ENCODE results near the gene SLC2A4.

SLC2A4 gene

DNA sequence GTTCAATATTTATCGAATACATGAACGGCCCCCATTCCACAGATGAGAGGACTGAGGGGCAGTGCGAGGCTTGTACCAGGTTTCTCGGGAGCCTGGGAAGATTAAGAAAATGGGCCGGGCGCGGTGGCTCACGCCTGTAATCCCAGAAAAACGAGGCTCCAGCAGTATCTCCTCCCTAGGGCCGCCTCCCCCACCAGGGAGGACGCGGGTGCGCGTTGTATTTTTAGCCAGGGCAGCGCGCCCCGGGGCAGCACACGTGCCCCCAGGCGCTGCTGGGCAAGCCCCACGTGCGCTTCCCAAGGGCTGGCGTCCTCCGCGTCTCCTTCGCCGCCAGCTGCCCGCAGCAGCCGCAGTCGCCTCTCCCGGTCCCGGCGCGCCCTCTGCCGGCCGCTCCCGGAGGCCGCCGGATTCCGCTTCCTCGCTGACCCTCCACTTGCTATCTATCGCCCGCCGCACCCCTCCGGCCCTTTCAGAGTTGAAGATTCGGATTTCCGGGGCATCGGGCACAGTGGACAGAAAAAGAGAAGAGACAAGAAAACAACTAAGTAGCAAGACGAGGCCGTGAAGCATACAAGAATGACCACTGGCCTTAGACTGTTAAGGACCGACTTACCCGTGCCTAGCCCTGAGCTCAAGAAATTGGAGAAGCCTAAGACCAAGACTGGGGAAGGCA is 14.8 kb downstream of the SLC2A4 start:
- Histone ChIP-seq H3K27me3 (ENCODE audit: control insufficient read depth in 1 of 2, insufficient read depth in 2 of 2, low read length in 2 of 2) (peaks cover 3 to 15% of the 10 kb centered on the region in 2 donors), H3K4me3 (ENCODE audit: low read depth in 1 of 2, low read length in 2 of 2) (peak overlapping the region; percentile 10 to 16)

DNA sequence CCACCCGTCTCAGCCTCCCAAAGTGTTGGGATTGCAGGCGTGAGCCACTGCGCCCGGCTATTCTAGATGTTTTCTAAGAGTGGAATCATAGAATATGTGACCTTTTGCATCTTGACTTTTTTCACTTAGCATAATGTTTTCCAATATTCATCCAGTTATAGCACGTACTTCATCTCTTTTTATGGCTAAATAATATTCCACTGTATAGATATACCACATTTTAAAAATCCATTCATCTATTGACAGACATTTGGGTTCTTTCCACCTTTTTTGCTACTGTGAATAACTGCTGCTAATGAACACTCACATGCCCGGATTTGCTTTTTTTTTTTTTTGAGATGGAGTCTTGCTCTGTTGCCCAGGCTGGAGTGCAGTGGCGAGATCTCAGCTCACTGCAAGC is 22.7 kb downstream of the SLC2A4 start:
- H3K27ac ChIP-seq (ENCODE audit: low read depth, low read length) = no peak overlapping the region
- no peak overlapping the region for H3K4me3 ChIP-seq (ENCODE audit: low read depth in 1 of 2, low read length in 2 of 2)
- no peak overlapping the region for H3K9ac ChIP-seq (ENCODE audit: low read depth in 1 of 2, low read length in 2 of 2)
- no peaks in the 10 kb centered on the region for H3K27me3 ChIP-seq (ENCODE audit: control insufficient read depth in 1 of 2, insufficient read depth in 2 of 2, low read length in 2 of 2)
- peaks cover 5 to 8% of the 10 kb centered on the region in 2 donors for H3K4me1 ChIP-seq (ENCODE audit: control insufficient read depth in 1 of 2, insufficient read depth in 2 of 2, low read length in 2 of 2)
- H3K36me3 ChIP-seq (ENCODE audit: control insufficient read depth in 1 of 2, insufficient read depth in 2 of 2, low read length in 2 of 2) = peaks cover 0 to under 1% of the 10 kb centered on the region in 2 donors
- no peaks in the 10 kb centered on the region for H3K9me3 ChIP-seq (ENCODE audit: control insufficient read depth in 1 of 2, low read length in 2 of 2)

More for the DNA sequence above, 14.8 kb downstream of the SLC2A4 start:
- peaks cover 33 to 45% of the 10 kb centered on the region in 2 donors for H3K4me1 ChIP-seq (ENCODE audit: control insufficient read depth in 1 of 2, insufficient read depth in 2 of 2, low read length in 2 of 2)
- no peaks in the 10 kb centered on the region for H3K36me3 ChIP-seq (ENCODE audit: control insufficient read depth in 1 of 2, insufficient read depth in 2 of 2, low read length in 2 of 2)
- H3K9me3 ChIP-seq (ENCODE audit: control insufficient read depth in 1 of 2, low read length in 2 of 2) = no peaks in the 10 kb centered on the region
- no peak overlapping the region for H3K27ac ChIP-seq (ENCODE audit: low read depth, low read length)
- H3K9ac ChIP-seq (ENCODE audit: low read depth in 1 of 2, low read length in 2 of 2) = peak overlapping the region; percentile 32 to 63

DNA sequence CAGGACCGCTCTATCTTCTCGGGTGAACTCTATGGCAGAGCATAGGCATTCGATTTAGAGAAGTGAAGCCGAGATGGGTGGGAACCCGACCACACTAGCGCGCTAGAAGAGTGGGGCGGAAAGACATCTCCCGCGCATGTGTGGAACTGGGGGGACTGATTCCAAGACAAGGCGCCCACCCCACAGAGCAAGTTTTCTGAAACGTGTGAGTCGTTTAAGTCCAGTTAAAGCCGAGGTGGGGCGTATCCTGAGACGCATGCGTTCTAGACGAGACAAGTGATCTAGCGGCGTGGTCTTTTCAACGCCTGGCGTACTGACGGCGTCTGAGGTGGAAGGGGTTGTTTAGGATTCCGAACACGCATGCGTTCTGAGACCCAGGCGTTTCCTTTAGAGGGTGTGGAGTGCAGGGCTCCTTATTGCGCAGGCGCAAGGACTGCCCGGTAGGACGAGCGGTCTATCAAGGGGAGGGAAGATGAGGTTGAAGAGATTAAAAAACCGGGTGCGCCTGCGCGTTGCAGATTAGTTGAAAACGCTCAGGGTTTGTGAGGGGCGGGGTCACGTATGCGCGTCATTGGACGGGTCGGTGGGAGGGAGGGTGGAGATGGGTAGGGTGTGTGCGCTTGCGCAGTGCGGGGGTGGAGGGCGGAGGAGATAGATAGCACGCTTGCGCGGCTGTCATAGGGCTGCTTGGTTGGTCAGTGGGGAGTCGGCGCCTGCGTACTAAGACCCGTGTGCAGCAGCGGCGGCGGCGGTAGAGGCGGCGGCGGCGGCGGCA is 25.6 kb downstream of the SLC2A4 start, which contains the start of gene EIF5A:
EIF5A (plus strand) TSS at position 718 of the 775 bp plus-strand sequence. CDS start 2,008 bp downstream, outside the sequence.
- Histone ChIP-seq H3K9ac (ENCODE audit: low read depth in 1 of 2, low read length in 2 of 2) (peak within 1 kb of the TSS; percentile 90 to 94), H3K27ac (ENCODE audit: low read depth, low read length) (peak within 1 kb of the TSS; percentile 98), H3K9me3 (ENCODE audit: control insufficient read depth in 1 of 2, low read length in 2 of 2) (no peaks in the 10 kb centered on the region), H3K27me3 (ENCODE audit: control insufficient read depth in 1 of 2, insufficient read depth in 2 of 2, low read length in 2 of 2) (no peaks in the 10 kb centered on the region), H3K4me3 (ENCODE audit: low read depth in 1 of 2, low read length in 2 of 2) (peak within 1 kb of the TSS; percentile 82 to 87), H3K36me3 (ENCODE audit: control insufficient read depth in 1 of 2, insufficient read depth in 2 of 2, low read length in 2 of 2) (peaks cover 26% of the 10 kb centered on the region in 2 donors), H3K4me1 (ENCODE audit: control insufficient read depth in 1 of 2, insufficient read depth in 2 of 2, low read length in 2 of 2) (peaks cover 17 to 20% of the 10 kb centered on the region in 2 donors)

DNA sequence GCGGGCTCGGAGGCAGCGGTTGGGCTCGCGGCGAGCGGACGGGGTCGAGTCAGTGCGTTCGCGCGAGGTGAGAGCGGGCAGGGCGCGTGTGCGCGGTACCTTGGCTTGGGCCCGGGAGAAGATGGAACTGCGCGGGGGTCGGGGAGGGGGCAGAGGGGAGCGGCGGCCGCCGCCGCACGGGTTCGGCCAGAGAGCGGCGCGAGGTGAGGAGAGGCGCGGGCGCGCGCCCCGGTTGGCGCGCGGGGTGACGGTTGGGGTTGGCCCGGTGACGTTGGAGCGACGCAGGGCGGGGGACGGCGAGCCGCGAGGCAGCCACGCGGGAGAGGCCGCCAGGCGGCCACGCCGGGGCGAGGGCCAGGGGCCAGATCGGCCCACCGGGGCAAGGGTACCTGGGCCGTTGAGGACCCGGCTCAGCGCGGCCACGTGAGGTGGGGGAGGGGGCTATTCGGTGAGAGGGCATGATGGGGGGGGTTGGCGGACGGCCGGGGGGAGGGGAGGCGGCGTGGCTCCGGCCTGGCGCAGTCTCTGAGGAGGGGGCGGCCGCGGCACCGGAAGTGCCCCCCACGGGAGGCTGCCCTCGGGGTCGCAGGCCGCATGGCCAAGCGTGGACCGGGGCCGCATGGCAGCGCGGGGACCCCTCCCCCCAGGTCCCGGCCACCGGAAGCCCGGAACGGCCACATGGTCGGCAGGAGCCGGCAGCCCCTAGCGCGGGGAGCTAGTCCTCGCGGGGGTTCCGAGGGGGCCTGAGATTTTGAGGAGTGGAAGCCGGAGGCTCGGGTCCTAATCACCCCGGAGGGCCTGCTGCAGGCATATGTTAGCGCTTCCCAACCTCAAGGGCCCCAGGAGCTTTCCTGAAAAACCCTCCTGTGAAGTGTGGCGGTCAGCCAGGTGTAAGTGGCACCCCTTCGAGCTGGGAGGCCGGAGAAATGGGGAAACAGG is 26.4 kb downstream of the SLC2A4 start:
- Histone ChIP-seq H3K27ac (ENCODE audit: low read depth, low read length) (peak overlapping the region; percentile 98), H3K36me3 (ENCODE audit: control insufficient read depth in 1 of 2, insufficient read depth in 2 of 2, low read length in 2 of 2) (peaks cover 33 to 35% of the 10 kb centered on the region in 2 donors), H3K9ac (ENCODE audit: low read depth in 1 of 2, low read length in 2 of 2) (peak overlapping the region; percentile 90 to 94), H3K4me3 (ENCODE audit: low read depth in 1 of 2, low read length in 2 of 2) (peak overlapping the region; percentile 82 to 87), H3K27me3 (ENCODE audit: control insufficient read depth in 1 of 2, insufficient read depth in 2 of 2, low read length in 2 of 2) (no peaks in the 10 kb centered on the region), H3K9me3 (ENCODE audit: control insufficient read depth in 1 of 2, low read length in 2 of 2) (no peaks in the 10 kb centered on the region), H3K4me1 (ENCODE audit: control insufficient read depth in 1 of 2, insufficient read depth in 2 of 2, low read length in 2 of 2) (peaks cover 19 to 20% of the 10 kb centered on the region in 2 donors)

DNA sequence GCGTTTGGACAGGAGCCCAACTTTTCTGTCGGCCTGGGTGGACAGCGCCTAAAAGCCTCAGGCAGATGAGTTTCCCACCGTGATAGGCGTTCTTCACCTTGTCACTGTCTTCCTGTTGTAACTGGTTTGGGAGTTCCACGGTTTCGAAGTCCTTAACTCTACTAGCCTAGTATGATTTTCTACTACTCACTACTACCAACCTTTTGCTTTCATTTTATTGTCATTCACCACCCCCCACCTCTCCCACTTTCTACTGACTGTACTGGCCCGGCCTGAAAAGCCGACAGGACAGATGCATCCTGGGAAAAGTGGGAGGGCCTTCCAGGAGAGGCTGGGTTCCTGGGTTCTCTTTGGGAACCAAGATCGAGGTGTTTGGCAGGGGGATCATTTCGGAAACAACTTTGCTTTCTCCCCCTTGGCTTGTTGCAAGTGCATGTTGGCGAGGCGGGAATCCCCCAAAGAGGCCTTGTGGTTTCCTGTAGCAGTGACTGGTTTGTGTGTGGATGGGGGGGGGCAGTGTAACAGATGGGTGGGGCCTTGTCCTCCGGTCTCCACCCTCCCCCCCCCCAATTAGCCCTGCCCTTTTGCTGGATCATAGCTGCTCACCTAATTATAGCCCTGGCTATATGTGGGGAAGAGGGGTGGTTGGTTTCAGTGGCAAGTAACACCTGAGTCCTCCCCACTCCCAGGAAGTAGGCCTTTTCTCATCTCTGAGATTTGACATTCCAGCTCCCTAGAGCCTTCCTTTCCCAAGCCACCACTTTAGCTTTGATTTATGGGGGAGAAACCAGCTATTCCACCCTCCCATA is 27.3 kb downstream of the SLC2A4 start:
- Histone ChIP-seq H3K9me3 (ENCODE audit: control insufficient read depth in 1 of 2, low read length in 2 of 2) (no peaks in the 10 kb centered on the region), H3K27me3 (ENCODE audit: control insufficient read depth in 1 of 2, insufficient read depth in 2 of 2, low read length in 2 of 2) (no peaks in the 10 kb centered on the region), H3K27ac (ENCODE audit: low read depth, low read length) (peak overlapping the region; percentile 98), H3K9ac (ENCODE audit: low read depth in 1 of 2, low read length in 2 of 2) (peak overlapping the region; percentile 90 to 94), H3K36me3 (ENCODE audit: control insufficient read depth in 1 of 2, insufficient read depth in 2 of 2, low read length in 2 of 2) (peaks cover 42 to 43% of the 10 kb centered on the region in 2 donors), H3K4me1 (ENCODE audit: control insufficient read depth in 1 of 2, insufficient read depth in 2 of 2, low read length in 2 of 2) (peaks cover 24 to 28% of the 10 kb centered on the region in 2 donors), H3K4me3 (ENCODE audit: low read depth in 1 of 2, low read length in 2 of 2) (peak overlapping the region; percentile 82 to 87)

DNA sequence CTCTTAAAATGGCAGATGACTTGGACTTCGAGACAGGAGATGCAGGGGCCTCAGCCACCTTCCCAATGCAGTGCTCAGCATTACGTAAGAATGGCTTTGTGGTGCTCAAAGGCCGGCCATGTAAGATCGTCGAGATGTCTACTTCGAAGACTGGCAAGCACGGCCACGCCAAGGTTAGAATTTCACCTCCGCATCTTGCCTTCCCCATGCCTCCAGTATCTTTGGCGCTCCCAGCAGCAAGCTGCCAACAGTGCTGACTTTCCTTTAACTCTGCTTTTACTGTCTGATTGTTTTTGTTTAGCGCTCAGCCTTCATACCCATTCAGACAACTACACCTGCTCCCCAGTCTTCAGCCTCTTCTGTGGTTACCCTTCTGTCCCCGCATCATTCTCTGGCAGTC is 28.1 kb downstream of the SLC2A4 start:
- Histone ChIP-seq H3K27me3 (ENCODE audit: control insufficient read depth in 1 of 2, insufficient read depth in 2 of 2, low read length in 2 of 2) (no peaks in the 10 kb centered on the region), H3K4me3 (ENCODE audit: low read depth in 1 of 2, low read length in 2 of 2) (peak overlapping the region; percentile 82 to 87), H3K36me3 (ENCODE audit: control insufficient read depth in 1 of 2, insufficient read depth in 2 of 2, low read length in 2 of 2) (peaks cover 45 to 48% of the 10 kb centered on the region in 2 donors), H3K27ac (ENCODE audit: low read depth, low read length) (no peak overlapping the region), H3K9ac (ENCODE audit: low read depth in 1 of 2, low read length in 2 of 2) (no peak overlapping the region), H3K4me1 (ENCODE audit: control insufficient read depth in 1 of 2, insufficient read depth in 2 of 2, low read length in 2 of 2) (peaks cover 32 to 36% of the 10 kb centered on the region in 2 donors), H3K9me3 (ENCODE audit: control insufficient read depth in 1 of 2, low read length in 2 of 2) (no peaks in the 10 kb centered on the region)

DNA sequence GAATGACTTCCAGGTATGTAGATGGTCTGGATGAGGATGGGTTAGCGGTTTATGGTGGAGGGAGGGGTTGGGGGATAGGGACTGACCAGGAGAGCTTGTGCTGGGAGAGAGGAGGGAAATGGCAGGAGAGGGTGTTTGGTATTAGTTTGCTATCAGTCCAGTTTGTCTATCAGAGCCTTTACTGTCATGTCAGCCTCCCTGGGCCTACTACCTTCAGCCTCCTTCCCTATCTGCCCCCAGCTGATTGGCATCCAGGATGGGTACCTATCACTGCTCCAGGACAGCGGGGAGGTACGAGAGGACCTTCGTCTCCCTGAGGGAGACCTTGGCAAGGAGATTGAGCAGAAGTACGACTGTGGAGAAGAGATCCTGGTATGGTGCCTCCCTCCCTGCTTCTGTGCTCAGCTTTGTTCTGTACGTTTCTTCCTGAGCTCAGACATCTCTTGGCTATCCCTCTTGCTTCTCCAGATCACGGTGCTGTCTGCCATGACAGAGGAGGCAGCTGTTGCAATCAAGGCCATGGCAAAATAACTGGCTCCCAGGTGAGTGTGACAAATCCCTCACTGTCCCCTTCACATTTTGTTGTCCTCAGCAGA is 29.7 kb downstream of the SLC2A4 start:
- no peak overlapping the region for H3K9ac ChIP-seq (ENCODE audit: low read depth in 1 of 2, low read length in 2 of 2)
- H3K4me3 ChIP-seq (ENCODE audit: low read depth in 1 of 2, low read length in 2 of 2) = no peak overlapping the region
- no peak overlapping the region for H3K27ac ChIP-seq (ENCODE audit: low read depth, low read length)
- H3K9me3 ChIP-seq (ENCODE audit: control insufficient read depth in 1 of 2, low read length in 2 of 2) = no peaks in the 10 kb centered on the region
- H3K36me3 ChIP-seq (ENCODE audit: control insufficient read depth in 1 of 2, insufficient read depth in 2 of 2, low read length in 2 of 2) = peaks cover 45 to 48% of the 10 kb centered on the region in 2 donors
- peaks cover 41% of the 10 kb centered on the region in 2 donors for H3K4me1 ChIP-seq (ENCODE audit: control insufficient read depth in 1 of 2, insufficient read depth in 2 of 2, low read length in 2 of 2)
- no peaks in the 10 kb centered on the region for H3K27me3 ChIP-seq (ENCODE audit: control insufficient read depth in 1 of 2, insufficient read depth in 2 of 2, low read length in 2 of 2)

DNA sequence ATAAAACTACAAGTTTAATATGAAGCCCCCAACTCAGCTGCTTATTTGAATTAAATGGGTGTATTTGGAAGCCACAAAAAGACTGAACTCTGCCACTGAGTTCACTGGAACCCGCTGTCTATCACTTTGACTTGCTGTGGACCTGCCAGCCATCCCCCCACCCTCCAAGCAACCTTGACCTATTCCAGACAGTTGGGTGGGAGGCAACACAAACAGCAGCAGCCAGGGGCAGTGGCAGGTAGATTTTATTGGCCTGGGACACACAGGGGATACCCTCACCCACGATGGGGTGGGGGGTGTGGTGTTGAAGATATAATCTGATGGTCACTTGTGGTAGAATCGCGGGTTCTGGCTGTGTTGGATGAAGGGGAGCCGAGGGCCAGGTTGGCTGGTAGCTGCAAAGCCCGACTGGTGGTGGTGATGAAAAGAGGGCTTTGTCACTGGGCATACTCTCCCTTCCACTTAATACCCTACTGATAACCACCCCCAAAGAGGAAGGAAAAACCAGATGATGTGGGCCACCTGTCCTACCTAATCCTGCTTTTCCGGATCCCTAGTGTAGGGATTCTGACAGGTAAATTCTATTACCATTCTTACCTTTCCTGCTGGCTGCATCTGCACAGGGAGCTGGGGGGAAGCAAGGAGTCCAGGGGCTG is 31.0 kb downstream of the SLC2A4 start:
- H3K36me3 ChIP-seq (ENCODE audit: control insufficient read depth in 1 of 2, insufficient read depth in 2 of 2, low read length in 2 of 2) = peaks cover 45 to 55% of the 10 kb centered on the region in 2 donors
- no peak overlapping the region for H3K9ac ChIP-seq (ENCODE audit: low read depth in 1 of 2, low read length in 2 of 2)
- H3K27ac ChIP-seq (ENCODE audit: low read depth, low read length) = no peak overlapping the region
- no peak overlapping the region for H3K4me3 ChIP-seq (ENCODE audit: low read depth in 1 of 2, low read length in 2 of 2)
- H3K9me3 ChIP-seq (ENCODE audit: control insufficient read depth in 1 of 2, low read length in 2 of 2) = no peaks in the 10 kb centered on the region
- no peaks in the 10 kb centered on the region for H3K27me3 ChIP-seq (ENCODE audit: control insufficient read depth in 1 of 2, insufficient read depth in 2 of 2, low read length in 2 of 2)
- H3K4me1 ChIP-seq (ENCODE audit: control insufficient read depth in 1 of 2, insufficient read depth in 2 of 2, low read length in 2 of 2) = peaks cover 41% of the 10 kb centered on the region in 2 donors

Data from duodenal mucosa (tissue), 2 donors.